Spleen (tissue), 11 donors: ENCODE data around the gene PXMP4. TPM values are rescaled to one million over a fixed set of nuclear protein-coding genes. Genes with fewer than 3 reads are reported as not detected.
"Not testable (repeated sequence)": the region's sequence is repeated elsewhere in the genome, so short reads cannot be mapped to it uniquely, and the experiment has no call there.

Experiments
- DNase-seq: peaks from one replicate; pipeline ENCODE4 v3.0.0-alpha.2; 2020
- H3K27ac ChIP-seq, 8 donors: fragments of 200-600 bp; sonication (generic) in 7 of 8; 1 replicate in 4 of 8; 2 replicates in 4 of 8; pipeline versions ENCODE4 v1.5.0 to v1.8.0; 2016 to 2021; ENCODE audit warnings: inconsistent platforms in 4 of 8, mild to moderate bottlenecking in 4 of 8, moderate library complexity in 1 of 8
- H3K27me3 ChIP-seq, 7 donors: fragments of 200-600 bp; sonication (generic) in 6 of 7; replicated peaks in 1 of 7; 1 replicate in 4 of 7; 2 replicates in 3 of 7; pipeline versions ENCODE4 v1.5.0 to v1.8.0; 2016 to 2021; ENCODE audit warnings: inconsistent platforms in 3 of 7, mild to moderate bottlenecking in 1 of 7
- H3K36me3 ChIP-seq, 6 donors: fragments of 200-600 bp; sonication (generic) in 5 of 6; 1 replicate in 4 of 6; 2 replicates in 2 of 6; pipeline versions ENCODE4 v1.5.0 to v1.8.0; 2016 to 2021; ENCODE audit warnings: inconsistent platforms in 2 of 6
- H3K4me1 ChIP-seq, 6 donors: fragments of 200-600 bp; sonication (generic) in 5 of 6; 1 replicate in 3 of 6; 2 replicates in 3 of 6; pipeline versions ENCODE4 v1.5.0 to v1.8.0; 2016 to 2021; ENCODE audit warnings: inconsistent platforms in 3 of 6
- H3K4me3 ChIP-seq, 8 donors: fragments of 200-600 bp; sonication (generic) in 7 of 8; 1 replicate in 4 of 8; 2 replicates in 4 of 8; pipeline versions ENCODE4 v1.5.0 to v1.8.0; 2016 to 2021; ENCODE audit warnings: inconsistent platforms in 4 of 8, mild to moderate bottlenecking in 4 of 8, moderate library complexity in 2 of 8
- H3K9me3 ChIP-seq, 8 donors: fragments of 200-600 bp; sonication (generic) in 7 of 8; 1 replicate in 4 of 8; 2 replicates in 4 of 8; pipeline versions ENCODE4 v1.5.0 to v1.8.0; 2016 to 2021; ENCODE audit warnings: inconsistent platforms in 4 of 8
- POLR2A ChIP-seq, 3 donors: fragments of 450-650 bp; IDR thresholded peaks; one replicate each; pipeline ENCODE4 v1.5.1; 2017; ENCODE audit warnings: antibody characterized with exemption in 3 of 3, mild to moderate bottlenecking in 1 of 3
- POLR2AphosphoS5 ChIP-seq, 3 donors: sonication (generic); formaldehyde crosslinking; IDR thresholded peaks; one replicate each; pipeline ENCODE4 v1.5.1; 2017; ENCODE audit warnings: antibody characterized with exemption in 3 of 3
- WGBS, 5 donors: extraction: QIAGEN DNeasy Blood & Tissue Kit in 3 of 5; methylation state at CpG; one replicate each; pipeline versions ENCODE4 v1.1.5 to v1.1.7; 2013 to 2018; 5-methylcytosine and 5-hydroxymethylcytosine counted together
- intact Hi-C: fragments of 100-400 bp; cut with DNase I; formaldehyde crosslinking; loops from one replicate; pipeline ENCODE4 v1.15.0; 2023; ENCODE audit warnings: low total_unique reads
- polyA plus RNA-seq, 3 donors: library from polyadenylated mRNA; stranded (reverse); fragments of 200-250 nt; gene quantifications; one replicate each; pipeline ENCODE4 v1.2.1, GENCODE V29; 2013
- total RNA-seq, 7 donors: library from RNA; depleted of rRNA in 3 of 7; stranded (reverse); fragments of >200 nt in 3 of 7; fragmentation: NEBNext Ultra II Directional in 4 of 7; extraction: Animal tissue kit (Norgen Biotek cat#: 25700) in 4 of 7; gene quantifications; one replicate each; pipeline versions ENCODE4 v1.1.0 to v1.2.1, GENCODE V29; 2016 to 2021
- TF ChIP-seq, protein P1 (sequence below), 11 experiments: fragments of 200-600 bp in 7 of 11; fragments of 450-650 bp in 4 of 11; sonication (generic) in 4 of 11; IDR thresholded peaks in 8 of 11; conservative IDR thresholded peaks in 3 of 11; 1 replicate in 7 of 11; 2 replicates in 4 of 11; pipeline versions ENCODE4 v1.4.0 to v1.8.0; 2016 to 2021; ENCODE audit warnings: antibody characterized with exemption in 11 of 11, inconsistent platforms in 4 of 11, mild to moderate bottlenecking in 1 of 11
- donor health status: healthy with polysubstance abuse.
- donor health status: DM: no; HTN: no; CAD: no; lungs with moderate emphysema.
- donor health status: DM: no; HTN: no; CAD: no.
- donor health status: Bipolar disorder and iron deficiency.
- donor health status: healthy.
- donor health status: DM: no; HTN: no; CAD: no.
- donor health status: DM: yes; HTN: yes; CAD: no.

The PXMP4 gene
- total and polyA plus RNA-seq, 10 donors = 2.1 to 14.4 (median 6.9) TPM

DNA sequence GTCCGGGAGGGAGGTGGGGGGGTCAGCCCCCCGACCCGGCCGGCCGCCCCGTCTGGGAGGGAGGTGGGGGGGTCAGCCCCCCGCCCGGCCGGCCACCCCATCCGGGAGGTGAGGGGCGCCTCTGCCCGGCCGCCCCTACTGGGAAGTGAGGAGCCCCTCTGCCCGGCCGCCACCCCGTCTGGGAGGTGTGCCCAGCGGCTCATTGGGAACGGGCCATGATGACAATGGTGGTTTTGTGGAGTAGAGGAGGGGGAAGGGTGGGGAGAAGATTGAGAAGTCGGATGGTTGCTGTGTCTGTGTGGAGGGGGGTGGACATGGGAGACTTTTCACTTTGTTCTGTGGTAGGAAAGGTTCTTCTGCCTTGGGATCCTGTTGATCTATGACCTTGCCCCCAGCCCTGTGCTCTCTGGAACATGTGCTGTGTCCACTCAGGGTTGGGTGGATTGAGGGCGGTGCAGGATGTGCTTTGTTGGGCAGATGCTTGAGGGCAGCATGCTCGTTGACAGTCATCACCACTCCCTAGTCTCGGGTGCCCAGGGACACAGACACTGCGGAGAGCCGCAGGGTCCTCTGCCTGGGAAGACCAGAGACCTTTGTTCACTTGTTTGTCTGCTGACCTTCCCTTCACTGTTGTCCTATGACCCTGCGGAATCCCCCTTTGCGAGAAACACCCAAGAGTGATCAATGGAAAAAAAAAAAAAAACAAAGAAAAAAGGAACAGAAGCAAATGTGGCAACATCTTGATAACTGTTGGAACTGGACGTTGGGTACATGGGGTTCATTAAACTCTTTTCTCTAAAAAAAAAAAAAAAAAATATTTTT lies 18.3 kb downstream of the PXMP4 start:
- H3K4me3 ChIP-seq = no peak overlapping the region
- DNase-seq = no peak
- no peak overlapping the region for H3K27ac ChIP-seq
- H3K9me3 ChIP-seq = peaks cover 0 to 13% (median 0%) of the 10 kb centered on the region in 8 donors
- TF ChIP-seq POLR2A (IDR thresholded peaks at IDR 0.05) = no peak
- TF ChIP-seq POLR2AphosphoS5 (IDR thresholded peaks at IDR 0.05) = no peak
- TF ChIP-seq, protein P1, sequence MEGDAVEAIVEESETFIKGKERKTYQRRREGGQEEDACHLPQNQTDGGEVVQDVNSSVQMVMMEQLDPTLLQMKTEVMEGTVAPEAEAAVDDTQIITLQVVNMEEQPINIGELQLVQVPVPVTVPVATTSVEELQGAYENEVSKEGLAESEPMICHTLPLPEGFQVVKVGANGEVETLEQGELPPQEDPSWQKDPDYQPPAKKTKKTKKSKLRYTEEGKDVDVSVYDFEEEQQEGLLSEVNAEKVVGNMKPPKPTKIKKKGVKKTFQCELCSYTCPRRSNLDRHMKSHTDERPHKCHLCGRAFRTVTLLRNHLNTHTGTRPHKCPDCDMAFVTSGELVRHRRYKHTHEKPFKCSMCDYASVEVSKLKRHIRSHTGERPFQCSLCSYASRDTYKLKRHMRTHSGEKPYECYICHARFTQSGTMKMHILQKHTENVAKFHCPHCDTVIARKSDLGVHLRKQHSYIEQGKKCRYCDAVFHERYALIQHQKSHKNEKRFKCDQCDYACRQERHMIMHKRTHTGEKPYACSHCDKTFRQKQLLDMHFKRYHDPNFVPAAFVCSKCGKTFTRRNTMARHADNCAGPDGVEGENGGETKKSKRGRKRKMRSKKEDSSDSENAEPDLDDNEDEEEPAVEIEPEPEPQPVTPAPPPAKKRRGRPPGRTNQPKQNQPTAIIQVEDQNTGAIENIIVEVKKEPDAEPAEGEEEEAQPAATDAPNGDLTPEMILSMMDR (IDR thresholded peaks at IDR 0.05 in 8 of 11, conservative IDR thresholded peaks at IDR 0.05 in 3 of 11) = no peak
- intact Hi-C loops = no loop called here
- no peaks in the 10 kb centered on the region for H3K4me1 ChIP-seq
- H3K27me3 ChIP-seq = no peaks in the 10 kb centered on the region
- H3K36me3 ChIP-seq = peaks cover 0 to 32% (median 9%) of the 10 kb centered on the region in 6 donors
- WGBS, 5 donors = 85 to 92% (median 89%) methylated on average over 14 to 27 of the region's 27 CpGs

DNA sequence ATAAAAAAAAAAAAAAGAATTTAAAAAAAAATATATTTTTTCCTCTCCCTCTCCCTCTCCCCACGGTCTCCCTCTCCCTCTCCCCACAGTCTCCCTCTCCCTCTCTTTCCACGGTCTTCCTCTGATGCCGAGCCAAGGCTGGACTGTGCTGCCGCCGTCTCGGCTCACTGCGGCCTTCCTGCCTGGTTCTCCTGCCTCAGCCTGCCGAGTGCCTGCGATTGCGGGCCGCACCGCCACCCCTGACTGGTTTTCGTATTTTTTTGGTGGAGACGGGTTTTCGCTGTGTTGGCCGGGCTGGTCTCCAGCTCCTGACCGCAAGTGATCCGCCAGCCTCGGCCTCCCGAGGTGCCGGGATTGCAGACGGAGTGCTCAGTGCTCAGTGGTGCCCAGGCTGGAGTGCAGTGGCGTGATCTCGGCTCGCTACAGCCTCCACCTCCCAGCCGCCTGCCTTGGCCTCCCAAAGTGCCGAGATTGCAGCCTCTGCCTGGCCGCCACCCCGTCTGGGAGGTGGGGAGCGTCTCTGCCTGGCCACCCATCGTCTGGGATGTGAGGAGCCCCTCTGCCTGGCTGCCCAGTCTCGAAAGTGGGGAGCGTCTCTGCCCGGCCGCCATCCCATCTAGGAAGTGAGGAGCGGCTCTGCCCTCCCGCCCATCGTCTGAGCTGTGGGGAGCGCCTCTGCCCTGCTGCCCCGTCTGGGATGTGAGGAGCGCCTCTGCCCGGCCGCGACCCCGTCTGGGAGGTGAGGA lies 19.2 kb downstream of the PXMP4 start:
- H3K27ac ChIP-seq, DNase-seq, intact Hi-C loops, H3K27me3 ChIP-seq, H3K4me1 ChIP-seq, H3K4me3 ChIP-seq: not testable (repeated sequence)
- WGBS, 5 donors = 92 to 97% (median 96%) methylated on average over 20 to 45 of the region's 45 CpGs
- H3K9me3 ChIP-seq = peaks cover 0 to 13% (median 0%) of the 10 kb centered on the region in 8 donors
- H3K36me3 ChIP-seq = peaks cover 0 to 22% (median under 1%) of the 10 kb centered on the region in 6 donors

DNA sequence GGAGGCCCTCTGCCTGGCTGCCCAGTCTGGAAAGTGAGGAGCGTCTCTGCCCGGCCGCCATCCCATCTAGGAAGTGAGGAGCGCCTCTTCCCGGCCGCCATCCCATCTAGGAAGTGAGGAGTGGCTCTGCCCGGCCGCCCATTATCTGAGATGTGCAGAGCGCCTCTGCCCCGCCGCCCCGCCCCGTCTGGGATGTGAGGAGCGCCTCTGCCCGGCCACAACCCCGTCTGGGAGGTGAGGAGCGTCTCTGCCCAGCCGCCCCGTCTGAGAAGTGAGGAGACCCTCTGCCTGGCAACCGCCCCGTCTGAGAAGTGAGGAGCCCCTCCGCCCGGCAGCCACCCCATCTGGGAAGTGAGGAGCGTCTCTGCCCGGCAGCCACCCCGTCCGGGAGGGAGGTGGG lies 21.1 kb downstream of the PXMP4 start:
- H3K4me3 ChIP-seq, DNase-seq, intact Hi-C loops, H3K4me1 ChIP-seq, H3K36me3 ChIP-seq, H3K27me3 ChIP-seq, H3K27ac ChIP-seq: not testable (repeated sequence)
- WGBS, 5 donors = 91 to 100% (median 97%) methylated on average over 4 to 20 of the region's 27 CpGs; no CpG with 5 or more reads in 1 of the 5 donors
- peaks cover 0 to 13% (median 0%) of the 10 kb centered on the region in 8 donors for H3K9me3 ChIP-seq

DNA sequence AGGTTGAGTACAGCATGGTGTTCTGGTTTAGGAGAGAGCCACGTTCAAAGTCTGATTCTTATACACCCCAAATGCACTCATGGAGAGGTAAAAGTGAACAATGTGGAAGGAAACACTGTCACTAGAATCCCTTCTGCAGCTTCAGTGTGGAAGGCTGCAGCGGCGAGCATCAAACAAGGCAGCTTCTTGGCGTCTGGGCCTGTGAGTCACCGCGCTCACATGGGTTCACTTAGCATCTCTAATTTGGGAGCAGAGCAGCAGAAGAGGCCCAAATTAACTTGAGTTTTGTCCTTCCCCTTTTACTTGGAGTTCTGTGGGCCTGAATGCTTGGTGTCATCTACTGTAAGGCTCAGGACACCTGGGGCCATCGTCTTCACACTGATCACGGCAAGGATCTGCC lies 23.0 kb downstream of the PXMP4 start:
- WGBS, 5 donors = 70 to 94% (median 86%) methylated on average over 8 of the region's 8 CpGs
- DNase-seq = no peak
- no peaks in the 10 kb centered on the region for H3K27me3 ChIP-seq
- H3K9me3 ChIP-seq = peaks cover 0 to 13% (median 0%) of the 10 kb centered on the region in 8 donors
- no peak overlapping the region for H3K4me3 ChIP-seq
- no peaks in the 10 kb centered on the region for H3K36me3 ChIP-seq
- intact Hi-C loops = no loop called here
- TF ChIP-seq POLR2AphosphoS5 (IDR thresholded peaks at IDR 0.05) = no peak
- no peak for TF ChIP-seq POLR2A (IDR thresholded peaks at IDR 0.05)
- TF ChIP-seq, protein P1 (IDR thresholded peaks at IDR 0.05 in 8 of 11, conservative IDR thresholded peaks at IDR 0.05 in 3 of 11) = no peak
- no peak overlapping the region for H3K27ac ChIP-seq
- H3K4me1 ChIP-seq = no peaks in the 10 kb centered on the region

DNA sequence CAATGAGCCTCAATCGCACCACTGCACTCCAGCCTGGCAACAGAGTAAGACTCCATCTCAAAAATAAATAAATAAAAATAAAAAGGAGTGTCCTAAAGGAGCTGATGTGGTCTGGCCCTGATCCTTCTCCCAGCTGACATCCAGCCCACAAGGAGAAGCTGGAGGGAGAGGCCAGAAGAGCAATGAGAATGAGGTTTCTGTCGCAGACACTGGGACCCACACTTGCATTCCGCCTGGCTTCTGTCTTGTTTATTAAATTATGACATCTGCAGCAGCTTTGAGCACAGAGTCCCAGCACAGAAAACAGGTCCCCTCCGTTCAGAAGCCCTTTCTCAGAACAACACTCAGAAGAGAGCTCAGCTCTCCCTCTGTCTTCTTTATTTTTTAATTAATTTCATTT lies 23.7 kb downstream of the PXMP4 start:
- H3K27ac ChIP-seq = no peak overlapping the region
- intact Hi-C loops = no loop called here
- WGBS, 5 donors = 85 to 96% (median 90%) methylated on average over 4 of the region's 4 CpGs

More for the DNA sequence above, 23.7 kb downstream of the PXMP4 start:
- TF ChIP-seq, protein P1 (IDR thresholded peaks at IDR 0.05 in 8 of 11, conservative IDR thresholded peaks at IDR 0.05 in 3 of 11) = no peak
- TF ChIP-seq POLR2A (IDR thresholded peaks at IDR 0.05) (no peak), POLR2AphosphoS5 (IDR thresholded peaks at IDR 0.05) (no peak)
- Histone ChIP-seq H3K4me3 (no peak overlapping the region), H3K27me3 (no peaks in the 10 kb centered on the region), H3K36me3 (no peaks in the 10 kb centered on the region), H3K9me3 (peaks cover 0 to 13% (median 0%) of the 10 kb centered on the region in 8 donors), H3K4me1 (no peaks in the 10 kb centered on the region)
- no peak for DNase-seq
